Ovary (tissue), 3 donors: ENCODE data around the gene TBX21.

ENCODE experiments used
- POLR2A ChIP-seq: fragments of 450-650 bp; IDR thresholded peaks from one replicate; pipeline ENCODE4 v1.6.1; 2017; ENCODE audit warnings: antibody characterized with exemption, mild to moderate bottlenecking, moderate library complexity
- TF ChIP-seq, protein P1 (sequence below), 3 donors: fragments of 450-650 bp in 2 of 3; fragments of 200-600 bp in 1 of 3; IDR thresholded peaks; one replicate each; pipeline versions ENCODE4 v1.5.1 to v1.8.0; 2016 to 2022; ENCODE audit warnings: antibody characterized with exemption in 3 of 3, mild to moderate bottlenecking in 1 of 3
- donor health status: DM: no; HTN: no; CAD: no.

DNA sequence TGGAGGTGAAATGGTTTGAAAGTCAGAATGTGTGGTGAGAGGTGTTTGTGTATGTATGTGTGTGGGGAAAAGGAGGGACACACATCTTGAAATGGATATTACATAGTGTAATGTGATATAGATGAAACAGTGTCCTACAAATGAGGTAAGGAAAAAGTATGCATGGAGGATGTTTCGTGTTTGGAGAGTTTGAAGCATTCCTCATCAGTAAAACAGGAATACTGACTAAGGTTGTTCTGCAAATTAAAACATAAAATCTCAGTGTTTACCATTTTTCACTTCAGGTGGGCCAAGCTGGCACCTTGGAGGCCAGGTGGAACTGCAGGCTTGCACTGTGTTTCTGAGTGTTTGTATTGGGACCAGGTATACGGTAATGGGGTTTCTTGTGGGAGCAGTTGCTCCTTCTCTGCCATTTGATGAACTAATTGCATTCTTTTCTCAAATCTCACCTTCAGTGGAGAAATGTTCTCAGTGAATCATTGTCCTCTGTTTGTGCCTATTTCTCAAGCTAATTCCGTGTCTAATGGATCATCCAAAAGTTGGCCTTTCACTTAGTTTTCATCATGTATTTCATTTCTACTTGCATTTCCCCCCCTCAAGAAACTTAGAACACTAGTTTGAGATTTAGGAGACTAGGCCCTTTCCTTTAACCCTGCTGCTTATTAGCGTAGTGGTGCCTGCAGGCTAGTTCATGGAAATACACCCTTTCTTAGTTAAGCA lies 47.3 kb upstream of the TBX21 start:
- TF ChIP-seq, protein P1, sequence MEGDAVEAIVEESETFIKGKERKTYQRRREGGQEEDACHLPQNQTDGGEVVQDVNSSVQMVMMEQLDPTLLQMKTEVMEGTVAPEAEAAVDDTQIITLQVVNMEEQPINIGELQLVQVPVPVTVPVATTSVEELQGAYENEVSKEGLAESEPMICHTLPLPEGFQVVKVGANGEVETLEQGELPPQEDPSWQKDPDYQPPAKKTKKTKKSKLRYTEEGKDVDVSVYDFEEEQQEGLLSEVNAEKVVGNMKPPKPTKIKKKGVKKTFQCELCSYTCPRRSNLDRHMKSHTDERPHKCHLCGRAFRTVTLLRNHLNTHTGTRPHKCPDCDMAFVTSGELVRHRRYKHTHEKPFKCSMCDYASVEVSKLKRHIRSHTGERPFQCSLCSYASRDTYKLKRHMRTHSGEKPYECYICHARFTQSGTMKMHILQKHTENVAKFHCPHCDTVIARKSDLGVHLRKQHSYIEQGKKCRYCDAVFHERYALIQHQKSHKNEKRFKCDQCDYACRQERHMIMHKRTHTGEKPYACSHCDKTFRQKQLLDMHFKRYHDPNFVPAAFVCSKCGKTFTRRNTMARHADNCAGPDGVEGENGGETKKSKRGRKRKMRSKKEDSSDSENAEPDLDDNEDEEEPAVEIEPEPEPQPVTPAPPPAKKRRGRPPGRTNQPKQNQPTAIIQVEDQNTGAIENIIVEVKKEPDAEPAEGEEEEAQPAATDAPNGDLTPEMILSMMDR (IDR thresholded peaks at IDR 0.05): no peak
- TF ChIP-seq POLR2A: no peak
